Measurements from ENCODE around the gene CTCFL.

Gene CTCFL

GRCh38 chr20:57568960-57569359 is 44.0 kb upstream of the CTCFL start:
- CTCF ChIA-PET = interaction anchor here (0.5 to 1.1 kb wide), 2 partner anchors 19 to 70 kb away, joined by 3 read pairs; no protein-coding TSS in a partner anchor
- no peak for DNase-seq (ENCODE audit: low spot score)

GRCh38 chr20:57568088-57568896 is 43.4 kb upstream of the CTCFL start:
- no peak for TF ChIP-seq CTCF (conservative IDR thresholded peaks at IDR 0.05; ENCODE audit: low read depth)
- H3K27ac ChIP-seq = no peak overlapping the region
- ChIA-PET POLR2A (ENCODE audit: low non-redundant PET) (no interaction called here), CTCF (interaction anchor here (0.6 to 1.5 kb wide), 3 partner anchors 30 to 952 kb away, joined by 3 to 4 read pairs (median 3); no protein-coding TSS in a partner anchor)
- DNase-seq (ENCODE audit: low spot score) = no peak

More at GRCh38 chr20:57568960-57569359, 44.0 kb upstream of the CTCFL start:
- POLR2A ChIA-PET (ENCODE audit: low non-redundant PET) = no interaction called here
- TF ChIP-seq CTCF (conservative IDR thresholded peaks at IDR 0.05; ENCODE audit: low read depth) = no peak
- H3K27ac ChIP-seq = no peak overlapping the region

GRCh38 chr20:57567471-57568079 is 42.6 kb upstream of the CTCFL start:
- no peak overlapping the region for H3K27ac ChIP-seq
- TF ChIP-seq CTCF (conservative IDR thresholded peaks at IDR 0.05; ENCODE audit: low read depth) = no peak
- no peak for DNase-seq (ENCODE audit: low spot score)
- CTCF ChIA-PET = interaction anchor here (0.6 to 1.5 kb wide), 2 partner anchors 29 to 643 kb away, joined by 3 to 4 read pairs; no protein-coding TSS in a partner anchor
- POLR2A ChIA-PET (ENCODE audit: low non-redundant PET) = no interaction called here

- CTCF ChIA-PET = interaction anchor here (1.5 kb wide), 1 partner anchor 29 kb away, joined by 4 read pairs; no protein-coding TSS in a partner anchor
Observed at GRCh38 chr20:57566803-57567459, 42.0 kb upstream of the CTCFL start.

GRCh38 chr20:57566399-57566798 is 41.5 kb upstream of the CTCFL start:
- no peak overlapping the region for H3K27ac ChIP-seq
- CTCF ChIA-PET = no interaction called here
- no peak for TF ChIP-seq CTCF (conservative IDR thresholded peaks at IDR 0.05; ENCODE audit: low read depth)
- POLR2A ChIA-PET (ENCODE audit: low non-redundant PET) = no interaction called here
- no peak for DNase-seq (ENCODE audit: low spot score)

More at GRCh38 chr20:57566803-57567459, 42.0 kb upstream of the CTCFL start:
- H3K27ac ChIP-seq = no peak overlapping the region
- POLR2A ChIA-PET (ENCODE audit: low non-redundant PET) = no interaction called here
- TF ChIP-seq CTCF (conservative IDR thresholded peaks at IDR 0.05; ENCODE audit: low read depth) = no peak
- no peak for DNase-seq (ENCODE audit: low spot score)

GRCh38 chr20:57564951-57565642 is 40.2 kb upstream of the CTCFL start:
- POLR2A ChIA-PET (ENCODE audit: low non-redundant PET) = no interaction called here
- DNase-seq (ENCODE audit: low spot score) = no peak
- TF ChIP-seq CTCF (conservative IDR thresholded peaks at IDR 0.05; ENCODE audit: low read depth) = no peak
- no peak overlapping the region for H3K27ac ChIP-seq
- CTCF ChIA-PET = interaction anchor here (0.7 to 1.2 kb wide), 2 partner anchors 10 to 63 kb away, joined by 3 read pairs; no protein-coding TSS in a partner anchor
